Endothelial cell (in vitro differentiated cells): ENCODE data around the gene KCNG2. TPM values are rescaled to one million over a fixed set of nuclear protein-coding genes. Genes with fewer than 3 reads are reported as not detected.
A peak's percentile ranks its signal among the peaks of the same experiment; 100 is the strongest.

Experiments
- DNase-seq: peaks from one replicate; pipeline ENCODE4 v3.0.0; 2021; ENCODE audit warnings: low spot score
- H3K27ac Mint-ChIP-seq: one replicate; pipeline ENCODE4 v1.8.0; 2021; ENCODE audit warnings: mixed read lengths, inconsistent platforms; ENCODE audit not compliant: unreplicated experiment
- H3K27me3 Mint-ChIP-seq: one replicate; pipeline ENCODE4 v1.8.0; 2021; ENCODE audit warnings: mild to moderate bottlenecking, moderate library complexity, mixed read lengths, inconsistent platforms; ENCODE audit not compliant: unreplicated experiment
- H3K36me3 Mint-ChIP-seq: one replicate; pipeline ENCODE4 v1.8.0; 2021; ENCODE audit warnings: mild to moderate bottlenecking, low read depth, mixed read lengths, inconsistent platforms; ENCODE audit not compliant: unreplicated experiment
- H3K4me1 Mint-ChIP-seq: one replicate; pipeline ENCODE4 v1.8.0; 2021; ENCODE audit warnings: mild to moderate bottlenecking, mixed read lengths, inconsistent platforms; ENCODE audit not compliant: unreplicated experiment
- H3K4me3 Mint-ChIP-seq: one replicate; pipeline ENCODE4 v1.8.0; 2021; ENCODE audit warnings: mild to moderate bottlenecking, mixed read lengths, inconsistent platforms; ENCODE audit not compliant: unreplicated experiment
- H3K9me3 Mint-ChIP-seq: one replicate; pipeline ENCODE4 v1.8.0; 2021; ENCODE audit warnings: mixed read lengths, inconsistent platforms; ENCODE audit not compliant: unreplicated experiment
- CTCF ChIP-seq: fragments of 200-600 bp; sonication (generic); IDR thresholded peaks from one replicate; pipeline ENCODE4 v1.5.0; 2021; ENCODE audit warnings: antibody characterized with exemption; ENCODE audit not compliant: unreplicated experiment
- total RNA-seq: library from RNA; stranded (reverse); fragmentation: NEBNext Ultra II Directional; extraction: Animal tissue kit (Norgen Biotek cat#: 25700); gene quantifications from one replicate; pipeline ENCODE4 v1.2.1, GENCODE V29; 2021; ENCODE audit not compliant: unreplicated experiment

The KCNG2 gene
- total RNA-seq, 1 donor from 2014 or later, result 0.56 TPM

- H3K9me3 Mint-ChIP-seq, result no peaks in the 10 kb centered on the region
- H3K4me1 Mint-ChIP-seq, result peaks cover 9% of the 10 kb centered on the region
- H3K36me3 Mint-ChIP-seq, result peaks cover 45% of the 10 kb centered on the region
- TF ChIP-seq CTCF, result no peak
- peaks cover 17% of the 10 kb centered on the region for H3K27me3 Mint-ChIP-seq
- no peak overlapping the region for H3K4me3 Mint-ChIP-seq
- H3K27ac Mint-ChIP-seq, result peak overlapping the region; percentile 76
- DNase-seq, result no peak
These were observed 113.9 kb downstream of the KCNG2 start for GRCh38 chr18:79911344-79912270.

- H3K27ac Mint-ChIP-seq, result peak overlapping the region; percentile 76
These were observed 114.8 kb downstream of the KCNG2 start for GRCh38 chr18:79912409-79912991.

GRCh38 chr18:79912994-79913831, 115.5 kb downstream of the KCNG2 start:
- H3K36me3 Mint-ChIP-seq, result peaks cover 50% of the 10 kb centered on the region
- peaks cover 26% of the 10 kb centered on the region for H3K27me3 Mint-ChIP-seq
- H3K4me3 Mint-ChIP-seq, result peak overlapping the region; percentile 31
- TF ChIP-seq CTCF, result no peak
- peaks cover 9% of the 10 kb centered on the region for H3K4me1 Mint-ChIP-seq
- no peak overlapping the region for H3K27ac Mint-ChIP-seq
- no peak for DNase-seq
- no peaks in the 10 kb centered on the region for H3K9me3 Mint-ChIP-seq

More at GRCh38 chr18:79912409-79912991, 114.8 kb downstream of the KCNG2 start:
- peaks cover 9% of the 10 kb centered on the region for H3K4me1 Mint-ChIP-seq
- H3K9me3 Mint-ChIP-seq, result no peaks in the 10 kb centered on the region
- H3K27me3 Mint-ChIP-seq, result peaks cover 21% of the 10 kb centered on the region
- H3K36me3 Mint-ChIP-seq, result peaks cover 49% of the 10 kb centered on the region
- TF ChIP-seq CTCF, result no peak
- no peak for DNase-seq
- H3K4me3 Mint-ChIP-seq, result no peak overlapping the region

- no peak for DNase-seq
These were observed 116.9 kb downstream of the KCNG2 start for GRCh38 chr18:79914614-79915160.

More at GRCh38 chr18:79914614-79915160, 116.9 kb downstream of the KCNG2 start:
- no peaks in the 10 kb centered on the region for H3K9me3 Mint-ChIP-seq
- no peak for TF ChIP-seq CTCF
- no peak overlapping the region for H3K27ac Mint-ChIP-seq
- H3K36me3 Mint-ChIP-seq, result peaks cover 47% of the 10 kb centered on the region
- peaks cover 28% of the 10 kb centered on the region for H3K27me3 Mint-ChIP-seq
- no peak overlapping the region for H3K4me3 Mint-ChIP-seq
- peaks cover 9% of the 10 kb centered on the region for H3K4me1 Mint-ChIP-seq
